HEK293T (cell line): ENCODE results near the gene MXRA5.
A peak's percentile ranks its signal among the peaks of the same experiment; 100 is the strongest.
"Not testable (repeated sequence)": the region's sequence is repeated elsewhere in the genome, so short reads cannot be mapped to it uniquely, and the experiment has no call there.

Source experiments
- CTCF ChIA-PET: fragments of 350-600 bp; formaldehyde crosslinking; extraction: SDS; loops from one replicate; lab custom pipeline; 2021; ENCODE audit warnings: antibody characterized with exemption, inconsistent platforms; lab: Yijun Ruan, JAX
- POLR2A ChIA-PET: fragments of 350-600 bp; formaldehyde crosslinking; extraction: SDS; loops from one replicate; lab custom pipeline; 2020; ENCODE audit warnings: antibody characterized with exemption, inconsistent platforms; lab: Yijun Ruan, JAX
- DNase-seq: peaks from one replicate; pipeline ENCODE4 v3.0.0; 2012; ENCODE audit warnings: mixed read lengths; ENCODE audit errors: extremely low spot score
- ARNT ChIP-seq: fragments of 450-650 bp; IDR thresholded peaks from 2 replicates; pipeline ENCODE4 v1.6.1; 2017; ENCODE audit warnings: mild to moderate bottlenecking
- BHLHE40 ChIP-seq: fragments of 450-650 bp; IDR thresholded peaks from 2 replicates; pipeline ENCODE4 v1.6.1; 2016; ENCODE audit warnings: mild to moderate bottlenecking, moderate library complexity, borderline replicate concordance
- CTBP1 ChIP-seq: fragments of 450-650 bp; IDR thresholded peaks from 2 replicates; pipeline ENCODE4 v1.6.1; 2016; ENCODE audit warnings: borderline replicate concordance
- ELF4 ChIP-seq: fragments of 450-650 bp; IDR thresholded peaks from 2 replicates; pipeline ENCODE4 v1.6.1; 2017; ENCODE audit warnings: antibody characterized with exemption
- FOXA1 ChIP-seq: fragments of 450-650 bp; IDR thresholded peaks from 2 replicates; pipeline ENCODE4 v1.6.1; 2016; ENCODE audit warnings: mild to moderate bottlenecking
- FOXK2 ChIP-seq: fragments of 450-650 bp; IDR thresholded peaks from 2 replicates; pipeline ENCODE4 v1.6.1; 2016; ENCODE audit warnings: mild to moderate bottlenecking
- FOXM1 ChIP-seq: fragments of 450-650 bp; IDR thresholded peaks from 2 replicates; pipeline ENCODE4 v1.6.1; 2017; ENCODE audit warnings: mild to moderate bottlenecking, borderline replicate concordance
- HDGF ChIP-seq: fragments of 450-650 bp; IDR thresholded peaks from 2 replicates; pipeline ENCODE4 v1.6.1; 2017; ENCODE audit warnings: antibody characterized with exemption, borderline replicate concordance
- L3MBTL2 ChIP-seq: fragments of 450-650 bp; conservative IDR thresholded peaks from 2 replicates; pipeline ENCODE4 v1.6.1; 2016; ENCODE audit warnings: mild to moderate bottlenecking
- LEF1 ChIP-seq: fragments of 450-650 bp; IDR thresholded peaks from 2 replicates; pipeline ENCODE4 v1.6.1; 2017; ENCODE audit warnings: mild to moderate bottlenecking, borderline replicate concordance
- NFRKB ChIP-seq: fragments of 450-650 bp; IDR thresholded peaks from 2 replicates; pipeline ENCODE4 v1.6.1; 2016; ENCODE audit warnings: mild to moderate bottlenecking, moderate library complexity
- SP1 ChIP-seq: fragments of 450-650 bp; IDR thresholded peaks from 2 replicates; pipeline ENCODE4 v1.6.1; 2017
- SUZ12 ChIP-seq: fragments of 450-650 bp; IDR thresholded peaks from 2 replicates; pipeline ENCODE4 v1.6.1; 2016; ENCODE audit warnings: mild to moderate bottlenecking
- TARDBP ChIP-seq: fragments of 450-650 bp; IDR thresholded peaks from 2 replicates; pipeline ENCODE4 v1.6.1; 2016
- ZNF384 ChIP-seq: fragments of 450-650 bp; IDR thresholded peaks from 2 replicates; pipeline ENCODE4 v1.6.1; 2016
- TF ChIP-seq, protein P1 (sequence below): fragments of 450-650 bp; IDR thresholded peaks from 2 replicates; pipeline ENCODE4 v1.6.1; 2016

Gene MXRA5

DNA sequence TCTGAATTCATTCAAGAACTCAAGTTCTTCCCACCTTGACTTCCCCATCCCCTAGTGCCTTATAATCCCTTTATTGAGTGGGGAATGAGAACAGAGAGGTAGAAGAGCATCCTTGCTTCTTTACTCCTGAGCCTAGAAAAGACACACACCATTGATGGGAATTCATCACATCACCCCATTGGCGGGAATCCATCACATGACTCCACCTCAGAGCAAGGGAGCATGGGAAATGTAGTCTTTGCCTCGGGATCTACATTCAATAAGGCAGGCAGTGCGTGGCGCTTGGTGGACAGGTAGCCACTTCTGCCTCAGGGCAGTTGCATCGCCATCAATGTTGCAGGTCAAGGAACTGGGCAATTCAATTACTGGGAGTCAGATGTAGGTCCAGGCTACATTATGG is 50.7 kb downstream of the MXRA5 start:
- peak; percentile 35 for DNase-seq
- ChIA-PET CTCF (no interaction called here), POLR2A (no interaction called here)
- TF ChIP-seq NFRKB = no peak
- TF ChIP-seq, protein P1, sequence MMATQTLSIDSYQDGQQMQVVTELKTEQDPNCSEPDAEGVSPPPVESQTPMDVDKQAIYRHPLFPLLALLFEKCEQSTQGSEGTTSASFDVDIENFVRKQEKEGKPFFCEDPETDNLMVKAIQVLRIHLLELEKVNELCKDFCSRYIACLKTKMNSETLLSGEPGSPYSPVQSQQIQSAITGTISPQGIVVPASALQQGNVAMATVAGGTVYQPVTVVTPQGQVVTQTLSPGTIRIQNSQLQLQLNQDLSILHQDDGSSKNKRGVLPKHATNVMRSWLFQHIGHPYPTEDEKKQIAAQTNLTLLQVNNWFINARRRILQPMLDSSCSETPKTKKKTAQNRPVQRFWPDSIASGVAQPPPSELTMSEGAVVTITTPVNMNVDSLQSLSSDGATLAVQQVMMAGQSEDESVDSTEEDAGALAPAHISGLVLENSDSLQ = no peak
- TF ChIP-seq ELF4 = no peak
- TF ChIP-seq ZNF384 = no peak
- no peak for TF ChIP-seq ARNT
- no peak for TF ChIP-seq CTBP1

DNA sequence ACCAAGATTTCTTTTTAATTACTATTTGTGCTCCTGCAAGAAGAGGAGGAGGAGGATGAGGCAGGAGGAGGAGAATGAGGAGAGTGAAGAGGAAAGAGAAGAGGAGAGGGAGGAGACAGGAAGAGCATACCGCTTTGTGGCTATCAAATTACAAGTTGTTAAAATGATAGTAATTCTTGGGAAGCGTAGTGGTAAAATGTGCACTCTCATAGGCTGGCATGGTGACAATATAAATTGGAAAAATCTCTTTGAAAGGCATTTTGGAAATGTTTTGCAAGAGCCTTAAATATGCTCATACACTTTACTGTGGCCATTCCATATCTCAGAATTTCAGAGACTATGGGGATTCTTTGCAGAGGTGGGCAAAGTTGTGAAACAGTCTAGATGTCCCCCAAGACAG is 53.2 kb downstream of the MXRA5 start:
- POLR2A ChIA-PET = no interaction called here
- CTCF ChIA-PET = no interaction called here
- TF ChIP-seq FOXM1 = no peak
- no peak for TF ChIP-seq CTBP1
- no peak for TF ChIP-seq FOXA1
- TF ChIP-seq SUZ12 = no peak
- no peak for TF ChIP-seq HDGF
- no peak for TF ChIP-seq NFRKB
- TF ChIP-seq, protein P1 = no peak
- no peak for TF ChIP-seq L3MBTL2
- no peak for TF ChIP-seq ZNF384
- TF ChIP-seq BHLHE40 = no peak
- no peak for TF ChIP-seq ELF4
- TF ChIP-seq SP1 = no peak
- TF ChIP-seq LEF1 = no peak
- TF ChIP-seq TARDBP = no peak
- TF ChIP-seq FOXK2 = no peak
- no peak for TF ChIP-seq ARNT

DNA sequence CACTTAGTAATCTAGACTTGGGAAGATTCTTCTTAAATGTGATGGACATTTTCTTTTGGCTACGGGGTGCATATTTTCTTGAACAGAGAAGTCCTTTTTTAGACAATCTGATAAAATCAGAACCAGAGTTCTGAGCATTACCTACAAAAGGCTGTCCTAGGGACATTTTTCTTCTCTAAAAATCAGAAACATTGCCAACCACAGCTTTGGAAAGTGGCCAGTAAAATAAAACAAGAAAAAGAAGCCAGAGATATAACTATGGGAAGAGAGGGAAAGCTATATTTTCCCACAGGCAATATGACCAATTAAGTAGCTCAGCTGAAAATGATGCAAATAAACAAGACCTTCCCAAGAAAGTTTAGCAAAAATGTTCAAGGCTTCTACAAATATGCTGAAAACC is 55.9 kb downstream of the MXRA5 start:
- no peak for TF ChIP-seq FOXA1
- CTCF ChIA-PET = no interaction called here
- POLR2A ChIA-PET = no interaction called here
- DNase-seq = no peak

More for the DNA sequence above, 53.2 kb downstream of the MXRA5 start:
- no peak for DNase-seq

DNA sequence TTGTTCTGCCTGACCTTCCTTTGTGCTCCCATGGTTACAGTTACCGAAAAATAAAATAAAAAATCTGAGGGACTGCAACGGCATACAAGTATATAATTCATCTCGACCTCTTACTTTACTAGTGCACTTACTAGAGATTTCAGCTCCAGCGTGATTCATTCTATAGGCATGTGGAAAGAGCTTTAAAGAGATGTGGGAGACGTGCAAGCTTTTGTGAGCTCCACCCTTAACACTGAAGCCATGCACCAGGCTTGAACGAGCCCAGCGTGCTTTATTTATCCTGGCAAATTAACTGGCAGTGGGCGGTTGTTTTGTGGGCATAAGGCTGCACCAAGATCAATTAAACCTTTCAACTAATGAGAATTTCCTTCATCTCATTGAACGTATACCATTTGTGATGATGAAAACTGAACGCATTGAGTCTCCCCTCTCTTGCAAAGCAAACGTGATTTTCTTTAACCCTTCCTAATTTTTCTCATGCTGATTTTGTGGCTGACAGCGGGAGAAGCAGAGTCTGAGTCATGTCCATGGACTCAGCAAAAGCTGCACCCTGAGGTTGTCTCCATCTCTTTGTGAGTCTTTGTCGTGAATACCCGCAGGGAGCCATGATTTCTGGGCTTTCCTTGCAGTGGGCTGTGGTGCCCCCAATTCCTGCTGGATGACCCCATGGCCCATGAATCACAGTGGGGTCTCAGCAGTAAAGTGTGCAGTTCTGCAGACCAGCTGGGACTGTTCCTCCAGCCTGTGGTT is 60.1 kb downstream of the MXRA5 start:
- POLR2A ChIA-PET = no interaction called here
- CTCF ChIA-PET = no interaction called here
- no peak for DNase-seq
- TF ChIP-seq CTBP1 = no peak
- TF ChIP-seq ZNF384 = no peak
- TF ChIP-seq, protein P1 = no peak
- TF ChIP-seq ELF4 = no peak
- no peak for TF ChIP-seq FOXK2
- no peak for TF ChIP-seq FOXA1
- no peak for TF ChIP-seq ARNT
- no peak for TF ChIP-seq TARDBP

DNA sequence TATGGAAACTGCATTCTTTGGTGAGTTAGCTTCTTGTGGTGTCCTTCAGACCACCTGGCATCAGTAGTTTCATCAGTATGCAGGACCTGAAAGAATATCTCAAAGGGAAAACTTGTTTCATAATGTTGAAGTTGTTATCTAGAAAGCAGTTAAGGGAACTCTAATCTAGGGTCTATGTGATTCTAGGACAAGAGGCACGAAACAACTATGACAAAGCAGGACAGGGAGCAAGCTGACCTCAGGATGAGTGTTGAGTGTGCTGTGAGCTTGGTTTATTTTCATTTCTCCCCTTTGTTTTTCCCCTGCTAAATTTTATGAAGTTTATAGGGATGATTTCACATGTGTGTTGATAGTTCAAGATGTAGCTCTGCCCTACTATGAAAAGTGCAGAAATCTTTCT is 65.7 kb downstream of the MXRA5 start:
- no peak for TF ChIP-seq CTBP1
- no peak for TF ChIP-seq FOXM1
- no peak for TF ChIP-seq BHLHE40
- no peak for TF ChIP-seq FOXK2
- TF ChIP-seq SUZ12 = no peak
- TF ChIP-seq TARDBP = no peak
- no peak for TF ChIP-seq FOXA1
- TF ChIP-seq ELF4 = no peak
- TF ChIP-seq ZNF384 = no peak
- POLR2A ChIA-PET = no interaction called here
- DNase-seq = no peak
- CTCF ChIA-PET = no interaction called here

DNA sequence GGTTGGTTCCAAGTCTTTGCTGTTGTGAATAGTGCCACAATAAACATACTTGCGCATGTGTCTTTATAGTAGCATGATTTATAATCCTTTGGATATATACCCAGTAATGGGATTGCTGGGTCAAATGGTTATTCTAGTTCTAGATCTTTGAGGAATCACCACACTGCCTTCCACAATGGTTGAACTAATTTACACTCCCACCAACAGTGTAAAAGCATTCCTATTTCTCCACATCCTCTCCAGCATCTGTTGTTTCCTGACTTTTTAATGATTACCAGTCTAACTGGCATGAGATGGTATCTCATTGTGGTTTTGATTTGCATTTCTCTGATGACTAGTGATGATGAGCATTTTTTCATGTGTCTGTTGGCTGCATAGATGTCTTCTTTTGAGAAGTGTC is 72.8 kb downstream of the MXRA5 start:
- CTCF ChIA-PET, DNase-seq, POLR2A ChIA-PET: not testable (repeated sequence)

DNA sequence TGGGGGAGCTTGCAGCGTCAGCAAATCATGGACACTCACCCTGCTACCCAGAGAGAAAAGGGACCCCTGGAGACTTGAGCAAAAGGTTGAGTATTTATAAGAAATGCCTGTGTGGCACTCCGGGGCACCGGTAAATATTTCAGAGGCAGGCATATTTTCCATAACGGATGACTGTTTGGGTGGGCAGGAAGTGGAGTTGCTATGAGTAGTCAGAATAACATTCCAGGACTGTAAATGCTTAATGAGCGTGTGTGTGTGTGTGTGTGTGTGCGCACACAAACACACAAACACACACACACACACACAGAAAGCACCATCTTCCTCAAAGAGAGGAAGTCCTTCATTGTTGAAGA is 74.6 kb downstream of the MXRA5 start:
- no peak for DNase-seq
- TF ChIP-seq LEF1 (no peak), L3MBTL2 (no peak), CTBP1 (no peak), SUZ12 (no peak), TARDBP (no peak), FOXK2 (no peak), ELF4 (no peak), BHLHE40 (no peak)
- TF ChIP-seq, protein P1 = no peak
- POLR2A ChIA-PET = no interaction called here
- CTCF ChIA-PET = no interaction called here
